Inflammatory macrophage (primary cell): Measurements from ENCODE around the gene PRF1.

ENCODE experiments used
- DNase-seq, 2 donors: peaks; one replicate each; pipeline ENCODE4 v3.0.0-alpha.2; 2020 to 2022

Gene PRF1

DNA sequence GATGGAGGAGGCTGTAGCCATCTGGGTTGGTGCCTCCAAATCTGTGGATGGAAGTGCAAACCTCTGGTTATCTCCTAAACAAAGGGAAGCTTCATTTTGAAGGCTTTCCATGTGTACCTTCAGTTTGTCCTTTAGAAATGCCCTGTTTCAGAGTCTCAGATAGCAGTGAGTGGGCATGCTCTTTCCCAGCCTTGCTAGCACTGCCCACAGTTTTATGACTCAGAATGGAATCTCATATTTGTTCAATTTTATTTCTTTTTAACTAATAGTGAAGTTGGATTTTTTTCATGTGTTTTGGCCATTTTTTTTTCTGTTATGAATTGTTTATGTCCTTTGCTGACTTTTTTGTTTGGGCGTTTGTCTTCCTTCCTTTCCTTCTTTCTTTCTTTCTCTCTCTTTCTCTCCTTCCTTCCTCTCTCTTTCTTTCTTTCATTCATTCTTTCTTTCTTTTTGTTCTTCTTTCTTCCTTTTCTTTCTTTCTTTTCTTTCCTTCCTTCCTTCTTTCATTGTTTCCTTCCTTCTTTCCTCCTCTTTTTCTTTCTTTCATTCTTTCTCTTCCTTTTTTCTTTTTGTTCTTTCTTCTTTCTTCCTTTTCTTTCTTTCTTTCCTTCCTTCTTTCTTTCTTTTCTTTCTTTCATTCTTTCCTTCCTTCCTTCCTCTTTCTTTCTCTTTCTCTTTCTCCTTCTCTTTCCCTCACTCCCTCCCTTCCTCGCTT is 25.6 kb downstream of the PRF1 start:
- peak; percentile 19 to 31 for DNase-seq

DNA sequence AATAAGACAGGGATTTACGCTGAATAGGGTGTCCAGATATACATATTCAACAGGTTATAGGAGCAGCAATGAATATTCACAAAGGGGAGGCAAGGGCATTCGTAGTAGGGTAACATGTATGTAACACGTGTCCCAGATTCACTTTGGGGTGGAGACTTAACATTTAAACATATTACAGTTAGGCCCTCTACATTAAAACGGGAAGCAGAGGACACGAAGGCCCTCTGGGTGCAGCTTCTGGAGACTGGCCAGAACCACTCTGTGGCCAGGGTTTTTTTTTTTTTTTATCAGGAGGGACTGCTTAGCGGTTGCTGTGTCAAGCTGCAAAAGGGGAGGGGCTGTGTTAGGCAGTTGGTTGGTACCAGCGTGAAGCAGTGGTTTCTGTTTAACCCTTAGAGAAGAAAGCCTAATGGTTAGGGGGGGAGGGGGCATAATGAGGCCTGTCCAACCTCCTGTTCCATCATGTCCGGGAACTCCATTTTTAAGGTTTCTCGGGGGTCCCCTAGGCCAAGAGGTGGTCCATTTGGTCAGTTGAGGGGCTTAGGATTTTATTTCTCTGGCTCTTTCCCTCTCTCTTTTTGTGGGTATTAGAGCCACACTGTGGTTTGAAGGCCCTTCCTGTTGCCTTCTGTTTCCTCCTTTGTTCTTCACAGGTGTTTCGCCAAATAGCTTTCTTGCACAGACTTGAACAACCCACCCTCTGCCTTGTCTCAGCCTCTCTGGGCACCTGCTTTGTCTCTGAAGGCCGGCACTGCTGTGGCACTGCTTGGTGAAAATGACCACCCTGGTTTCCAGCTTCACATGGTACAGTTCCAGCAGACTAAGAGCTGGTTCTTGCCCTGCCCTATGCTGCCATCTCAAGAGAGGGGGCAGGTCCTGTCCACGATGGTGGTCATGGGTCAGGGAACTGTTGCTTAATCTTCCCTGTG is 26.4 kb downstream of the PRF1 start:
- peak; percentile 73 to 94 for DNase-seq

DNA sequence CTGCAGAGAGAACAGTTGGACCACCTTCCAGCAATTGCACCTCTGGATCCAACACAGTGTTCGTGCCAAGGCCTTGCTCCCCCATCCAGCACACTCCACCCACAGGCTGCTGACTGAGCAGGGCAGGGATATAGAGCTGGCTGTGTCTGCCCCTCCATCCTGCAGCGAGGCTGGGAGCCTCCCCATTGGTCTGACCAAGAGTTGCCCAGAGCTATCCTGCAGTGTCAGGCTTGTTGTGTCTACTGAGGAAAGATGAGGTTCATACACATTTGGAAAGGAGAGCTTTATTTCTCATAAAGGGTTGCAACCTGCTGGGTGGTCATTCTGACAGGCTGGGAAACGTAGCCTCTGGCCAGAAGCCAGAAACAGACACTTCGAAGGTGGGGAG is 27.1 kb downstream of the PRF1 start:
- no peak for DNase-seq

DNA sequence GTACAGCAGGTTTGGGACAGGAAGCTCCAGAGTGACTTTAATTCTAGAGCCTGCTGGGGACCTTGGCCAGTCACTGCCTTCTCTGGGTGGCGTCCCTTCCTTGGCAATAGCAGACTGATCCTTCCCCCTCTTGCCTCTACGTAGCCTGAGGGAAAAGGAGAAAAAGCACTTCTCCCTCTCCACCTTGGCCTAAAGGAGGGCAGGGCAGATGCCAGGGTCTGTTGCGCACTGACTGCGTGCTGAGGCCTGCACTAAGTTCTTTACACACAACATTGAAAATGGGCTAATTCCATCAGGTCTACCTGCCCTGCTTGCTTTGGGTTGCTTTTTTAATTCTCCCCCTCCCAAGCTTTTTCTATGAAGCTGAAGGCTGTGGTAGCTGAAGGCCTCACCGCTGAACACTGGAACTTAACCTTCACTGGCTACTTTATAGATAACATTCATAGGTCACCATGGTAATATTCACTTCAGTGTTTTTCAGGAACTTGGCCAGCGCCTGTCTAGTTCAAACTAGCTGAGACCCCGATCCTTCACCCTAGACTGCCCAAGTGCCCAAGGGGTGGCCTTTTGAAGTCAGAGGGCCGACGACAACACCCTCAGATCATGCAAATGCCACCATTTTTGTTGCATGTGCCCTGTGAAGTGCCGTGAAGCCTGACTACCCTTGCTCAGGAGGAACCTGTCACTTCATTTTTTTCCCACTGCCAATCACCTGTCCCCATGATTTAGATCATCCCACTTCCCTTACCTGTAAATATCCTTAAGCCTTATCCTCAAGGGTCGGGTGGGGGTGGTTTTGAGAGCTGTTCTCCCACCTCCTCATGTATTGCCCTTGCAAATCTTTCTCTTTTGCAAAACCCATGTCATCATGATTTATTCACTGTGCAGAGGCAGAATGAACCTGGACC is 28.7 kb downstream of the PRF1 start:
- DNase-seq, result no peak

DNA sequence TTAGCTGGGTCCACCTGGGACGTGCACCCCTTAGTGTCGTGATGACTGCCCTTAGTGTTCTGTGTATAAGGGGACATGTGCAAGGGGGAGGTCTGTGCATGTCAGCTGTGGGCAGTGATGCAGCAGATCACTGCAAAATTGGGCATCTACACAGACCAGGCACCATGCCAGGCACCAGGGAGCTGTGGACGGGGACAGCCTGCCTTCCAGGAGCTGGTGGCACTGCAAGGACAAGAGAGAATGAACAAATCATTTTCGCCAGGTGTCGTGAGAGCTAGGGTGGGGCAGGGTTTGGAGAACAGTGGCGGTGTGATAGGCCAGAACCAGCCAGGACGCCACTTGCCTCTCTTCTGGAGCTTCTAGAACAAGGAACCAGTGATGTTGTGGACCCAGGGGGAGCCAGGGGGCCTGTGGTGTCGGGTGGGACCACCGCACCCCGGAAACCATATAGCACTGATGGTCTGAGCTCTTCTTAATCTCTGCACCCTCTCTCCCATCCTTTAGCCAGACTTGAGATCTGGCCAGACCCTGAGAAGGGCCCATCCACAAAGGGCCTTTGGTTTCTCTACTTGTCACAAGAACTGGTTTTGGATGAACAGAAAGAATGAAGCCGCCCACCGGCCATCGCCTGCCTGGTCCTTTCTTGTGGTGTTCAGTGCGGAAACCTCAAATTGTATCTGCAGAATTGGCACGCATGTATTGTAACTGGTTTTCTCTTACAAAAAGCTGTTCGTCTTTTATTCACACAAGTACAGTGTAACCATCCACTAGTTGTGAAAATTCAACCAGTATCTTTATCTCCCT is 30.7 kb downstream of the PRF1 start:
- DNase-seq, result no peak

DNA sequence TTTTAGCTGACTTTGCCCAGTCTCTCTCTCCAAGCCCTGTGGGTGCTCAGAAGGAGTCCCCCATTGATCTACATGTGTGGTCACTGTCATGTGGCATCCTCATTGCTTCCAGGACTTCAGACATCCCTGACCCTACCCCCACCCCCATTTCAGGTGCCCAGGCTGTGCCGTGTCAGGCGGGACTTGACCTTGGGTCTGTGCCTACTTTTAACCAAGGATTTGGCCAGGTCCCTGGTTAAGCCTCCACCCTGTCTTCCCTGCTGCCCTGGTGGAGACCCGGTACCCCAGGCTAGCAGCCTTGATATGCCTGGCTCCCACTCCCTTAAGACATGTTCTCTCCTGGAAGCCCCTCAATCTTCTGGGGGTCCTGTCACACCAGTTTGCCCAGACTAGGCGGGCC is 31.3 kb downstream of the PRF1 start:
- DNase-seq, result no peak

DNA sequence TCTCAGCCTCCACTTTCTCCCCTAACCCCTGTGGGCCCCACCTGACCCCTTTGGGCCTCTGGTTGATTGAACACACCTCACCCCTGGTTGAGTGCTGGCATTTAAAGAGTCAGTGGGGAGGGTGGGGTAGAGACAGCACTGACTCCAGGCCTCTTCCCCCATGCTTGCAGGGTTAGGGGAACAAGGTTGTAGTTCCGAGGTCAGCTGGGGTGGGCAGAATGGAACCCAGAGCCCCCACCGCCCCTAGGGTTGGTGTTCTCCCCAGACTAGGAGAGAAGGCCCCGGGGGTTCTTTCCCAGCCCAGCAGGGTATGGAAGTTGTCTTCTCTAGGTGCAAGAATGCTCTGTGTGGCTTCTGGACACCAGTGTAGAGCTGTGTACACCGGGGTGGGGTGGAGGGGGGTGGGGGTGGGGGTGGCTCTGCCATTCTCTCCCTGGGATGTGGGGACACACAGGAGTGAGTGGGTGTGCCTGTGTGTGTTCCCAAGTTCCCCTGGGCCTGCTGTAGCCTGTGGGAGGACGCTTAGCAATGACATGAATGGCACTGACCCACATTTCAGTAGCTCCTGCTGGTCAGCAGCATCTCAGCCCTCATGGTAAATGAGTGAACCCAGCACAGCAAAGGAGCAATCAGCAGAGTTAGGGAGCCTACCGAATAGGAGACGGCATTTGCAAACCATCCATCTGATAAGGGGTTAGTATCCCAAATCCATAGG is 33.6 kb downstream of the PRF1 start:
- DNase-seq, result peak in 1 of 2 donors; percentile 34

DNA sequence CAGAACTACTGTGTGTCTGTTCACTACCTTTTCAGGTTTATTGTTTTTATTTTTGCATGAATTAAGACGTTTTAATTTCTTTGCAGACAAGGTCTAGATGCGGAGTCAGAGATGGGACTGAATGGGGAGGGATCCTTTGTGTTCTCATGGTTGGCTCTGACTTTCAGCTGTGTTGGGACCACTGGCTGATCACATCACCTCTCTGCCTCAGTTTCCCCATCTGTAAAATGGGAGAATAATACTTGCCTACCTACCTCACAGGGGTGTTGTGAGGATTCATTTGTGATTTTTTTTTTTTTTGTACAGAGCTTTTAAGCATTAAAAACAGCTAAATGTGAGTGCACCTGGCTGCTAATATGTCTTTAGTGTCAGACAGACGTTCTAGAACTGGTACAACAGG is 34.4 kb downstream of the PRF1 start:
- no peak for DNase-seq

DNA sequence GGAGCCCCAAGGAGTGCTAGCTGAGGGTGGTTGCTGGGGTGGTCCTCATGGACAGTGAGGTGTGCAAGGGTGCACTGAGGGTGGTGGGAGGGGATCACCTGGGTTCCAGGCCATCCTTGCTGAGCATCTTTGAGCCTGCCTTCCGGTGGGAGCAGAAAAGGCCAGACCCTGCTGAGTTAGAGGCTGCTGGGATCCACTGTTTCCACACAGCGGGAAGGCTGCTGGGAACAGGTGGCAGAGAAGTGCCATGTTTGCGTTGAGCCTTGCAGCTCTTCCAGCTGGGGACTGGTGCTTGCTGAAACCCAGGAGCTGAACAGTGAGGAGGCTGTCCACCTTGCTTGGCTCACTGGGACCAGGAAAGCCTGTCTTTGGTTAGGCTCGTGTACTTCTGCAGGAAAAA is 34.9 kb downstream of the PRF1 start:
- no peak for DNase-seq

DNA sequence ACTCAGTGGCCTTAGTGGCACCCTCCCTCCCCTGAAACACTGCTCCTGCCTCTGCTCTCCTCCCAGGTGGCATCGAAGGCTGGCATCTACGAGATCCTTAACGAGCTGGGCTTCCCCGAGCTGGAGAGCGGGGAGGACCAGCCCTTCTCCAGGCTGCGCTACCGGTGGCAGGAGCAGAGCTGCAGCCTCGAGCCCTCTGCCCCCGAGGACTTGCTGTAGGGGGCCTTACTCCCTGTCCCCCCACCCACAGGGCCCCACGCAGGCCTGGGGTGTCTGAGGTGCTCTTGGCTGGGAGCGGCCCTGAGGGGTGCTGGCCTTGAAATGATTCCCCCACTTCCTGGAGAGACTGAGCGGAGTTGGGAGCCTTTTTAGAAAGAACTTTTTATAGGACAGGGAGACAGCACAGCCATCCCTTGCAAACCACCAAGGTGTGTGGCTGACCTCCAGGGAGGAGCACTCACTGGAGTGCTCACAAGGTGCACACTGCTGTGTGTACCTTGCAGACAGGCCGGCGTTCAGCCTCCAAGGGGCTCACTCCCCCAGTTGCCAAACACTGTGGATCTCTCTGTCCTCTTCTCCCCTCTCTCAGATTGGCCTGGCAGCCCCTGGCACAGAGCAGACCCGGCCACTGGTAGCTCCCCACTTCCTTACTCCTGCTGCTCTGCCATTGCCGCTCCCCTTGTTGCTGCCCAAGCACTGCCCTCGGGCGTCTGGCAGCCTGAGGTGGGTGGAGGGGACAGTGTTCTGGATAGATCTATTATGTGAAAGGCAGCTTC is 35.8 kb downstream of the PRF1 start:
- no peak for DNase-seq

DNA sequence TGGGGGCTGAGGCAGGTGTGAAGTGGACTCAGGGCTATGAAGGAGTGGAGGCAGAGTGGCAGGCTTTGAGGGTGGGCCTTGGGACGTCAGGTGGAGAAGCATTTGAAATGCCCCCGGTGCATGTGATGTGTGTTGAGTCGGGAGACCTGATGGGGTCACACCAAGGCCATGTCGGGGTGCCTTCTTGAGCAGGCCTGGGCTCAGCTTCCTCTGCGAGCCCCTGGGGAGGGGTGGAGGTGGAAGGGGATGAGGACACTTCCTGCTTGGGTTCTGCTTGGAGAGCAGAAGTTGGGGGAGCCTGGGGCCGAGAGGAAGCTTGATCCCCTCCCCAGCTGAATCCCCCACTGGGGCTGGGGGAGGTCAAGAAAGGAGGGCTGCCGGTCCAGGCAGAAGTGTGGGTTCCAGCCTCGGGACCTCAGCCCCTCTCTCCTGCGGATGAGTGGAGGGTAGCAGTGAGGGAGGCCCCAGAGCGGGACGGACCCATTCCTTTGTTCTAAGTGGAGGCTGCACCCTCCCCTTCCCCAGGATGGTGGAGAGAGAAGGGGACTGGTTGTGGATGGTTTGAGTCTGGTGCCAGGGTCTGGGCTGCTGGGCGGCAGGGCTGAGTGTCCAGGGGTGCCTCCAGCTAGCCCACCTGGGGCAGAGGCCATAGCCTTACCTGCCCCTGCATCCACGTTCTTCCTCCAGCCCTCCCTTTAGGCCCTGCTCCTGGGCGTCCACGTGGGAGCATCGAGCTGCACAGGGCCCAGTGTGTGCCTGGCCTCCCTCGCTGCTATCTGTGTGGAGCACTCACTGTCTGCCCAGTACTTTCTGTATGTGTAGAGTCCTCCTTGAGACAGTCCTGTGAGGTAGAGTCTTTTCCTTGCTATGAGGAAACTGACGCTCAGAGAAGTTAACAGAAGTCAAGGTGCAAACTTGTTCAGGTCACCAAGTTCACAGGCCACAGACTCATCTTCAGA is 36.7 kb downstream of the PRF1 start:
- peak; percentile 40 to 44 for DNase-seq

DNA sequence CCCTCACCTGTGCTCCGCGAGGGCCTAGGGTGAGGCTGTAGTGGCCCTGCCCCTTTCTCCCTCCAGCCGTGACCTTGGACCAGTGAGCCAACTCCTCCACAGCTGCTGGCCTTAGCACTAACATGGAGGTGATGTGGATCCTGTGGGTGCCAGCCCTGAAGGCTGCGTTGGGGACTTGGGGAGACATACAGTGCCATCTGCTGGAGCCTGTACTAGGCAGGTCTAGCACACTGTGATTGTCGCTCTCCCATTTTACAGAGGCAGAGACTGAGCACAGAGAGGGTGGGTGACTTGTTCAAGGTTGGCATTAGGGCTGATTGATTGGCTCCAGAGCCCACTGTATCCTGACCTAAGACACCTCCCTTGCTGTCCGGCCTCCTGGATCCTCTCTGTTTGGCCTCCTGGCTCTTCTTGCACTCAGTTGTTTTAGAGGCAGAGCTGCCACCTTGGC is 37.6 kb downstream of the PRF1 start:
- peak in 1 of 2 donors; percentile 14 for DNase-seq

DNA sequence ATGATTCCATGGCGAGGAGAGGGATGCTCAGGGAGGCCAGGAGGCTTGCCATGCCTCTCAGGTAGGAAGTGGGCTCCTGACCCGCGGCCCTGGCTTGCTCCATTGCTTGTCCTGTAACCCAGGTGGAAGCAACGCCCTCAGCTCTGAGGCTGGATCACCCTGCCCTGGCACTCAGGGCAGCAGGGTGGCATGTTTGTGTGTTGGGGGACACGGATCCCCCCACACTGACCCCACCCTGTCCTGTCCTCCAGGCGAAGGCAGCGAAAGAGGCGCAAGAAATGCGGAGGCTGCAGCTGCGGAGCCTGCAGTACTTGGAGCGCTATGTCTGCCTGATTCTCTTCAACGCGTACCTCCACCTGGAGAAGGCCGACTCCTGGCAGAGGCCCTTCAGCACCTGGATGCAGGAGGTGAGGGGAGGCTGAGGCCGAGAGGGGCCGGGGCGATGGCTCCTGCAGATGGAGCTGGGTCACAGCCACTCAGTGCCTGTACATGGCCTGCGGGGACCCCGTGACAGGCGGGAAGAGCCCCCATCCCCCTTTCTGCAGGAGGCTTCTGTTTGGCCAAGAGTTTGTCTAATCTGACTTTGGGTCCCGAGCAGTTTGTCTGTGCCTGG is 38.3 kb downstream of the PRF1 start:
- DNase-seq, result no peak

DNA sequence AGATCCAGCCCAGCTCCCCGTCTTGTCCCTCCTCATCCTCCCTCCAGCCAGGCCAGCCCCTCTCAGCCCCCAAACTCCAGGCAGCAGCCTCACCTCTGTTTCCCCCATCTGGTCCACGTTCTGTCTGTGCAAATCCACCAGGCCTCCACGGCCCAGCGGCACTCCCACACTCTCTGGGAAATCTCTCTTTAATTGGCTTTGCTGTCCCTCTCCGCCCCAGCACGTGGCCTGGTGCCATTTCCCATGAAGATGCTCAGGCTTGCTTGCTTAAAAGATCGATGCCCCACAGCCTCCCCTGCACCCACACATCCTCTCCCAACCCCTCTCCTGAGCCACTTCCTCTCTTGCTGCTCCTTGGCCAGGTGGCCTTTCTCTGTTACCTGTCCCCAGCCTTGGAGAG is 39.3 kb downstream of the PRF1 start:
- no peak for DNase-seq

DNA sequence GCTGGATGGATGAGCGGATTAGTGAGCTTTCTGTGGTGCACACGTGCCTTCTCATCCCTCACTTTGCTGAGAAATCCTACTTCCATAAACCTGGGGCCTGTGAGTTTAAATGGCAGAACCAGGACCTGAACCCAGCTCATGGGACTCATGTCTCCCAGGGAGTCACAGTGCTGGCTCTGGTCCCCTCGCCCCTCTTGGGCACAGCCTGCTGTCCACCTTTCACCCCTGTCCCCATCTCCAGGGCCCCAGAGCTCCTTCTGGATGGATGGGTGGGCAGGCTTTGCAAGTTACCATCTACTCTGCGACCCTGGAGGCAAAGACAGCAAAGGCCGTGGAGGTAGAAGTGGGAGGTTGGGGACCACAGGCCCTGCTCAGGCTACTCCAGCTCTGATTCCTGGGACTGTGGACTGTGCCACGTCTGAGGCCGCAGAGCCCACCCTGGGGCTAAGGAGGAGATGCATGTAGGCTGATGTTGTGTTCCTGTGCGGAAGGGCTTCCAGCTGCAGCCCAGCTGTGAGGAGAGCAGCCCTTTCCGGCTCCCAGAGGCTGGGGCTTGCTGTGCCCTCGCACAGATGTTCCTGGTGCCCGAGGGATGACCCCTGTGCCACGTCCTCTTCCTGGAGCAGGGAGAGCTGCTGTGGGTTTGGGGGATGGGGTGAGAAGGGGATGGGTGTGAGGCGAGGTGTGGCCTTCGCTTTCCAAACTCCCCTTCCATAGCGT is 40.3 kb downstream of the PRF1 start:
- DNase-seq, result no peak

DNA sequence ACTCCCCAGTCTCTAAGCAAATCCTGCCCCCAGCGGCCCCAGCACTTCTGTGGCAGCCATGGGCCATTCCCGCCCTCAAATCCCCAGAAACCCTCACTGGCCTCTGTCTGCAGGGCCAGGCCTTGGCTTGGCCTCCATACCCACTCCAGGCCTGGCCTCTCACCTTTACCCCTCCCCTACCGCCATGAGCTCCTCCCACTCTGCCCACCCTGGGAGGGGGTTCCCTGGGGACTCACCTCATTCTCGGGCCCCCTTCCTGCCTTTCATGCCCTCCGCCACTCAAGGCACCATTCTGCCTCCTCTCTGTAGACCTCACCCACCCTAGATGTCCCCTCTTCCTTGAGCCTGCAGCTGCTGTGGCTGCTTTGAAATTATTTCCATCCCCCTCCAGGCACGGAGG is 41.0 kb downstream of the PRF1 start:
- no peak for DNase-seq

DNA sequence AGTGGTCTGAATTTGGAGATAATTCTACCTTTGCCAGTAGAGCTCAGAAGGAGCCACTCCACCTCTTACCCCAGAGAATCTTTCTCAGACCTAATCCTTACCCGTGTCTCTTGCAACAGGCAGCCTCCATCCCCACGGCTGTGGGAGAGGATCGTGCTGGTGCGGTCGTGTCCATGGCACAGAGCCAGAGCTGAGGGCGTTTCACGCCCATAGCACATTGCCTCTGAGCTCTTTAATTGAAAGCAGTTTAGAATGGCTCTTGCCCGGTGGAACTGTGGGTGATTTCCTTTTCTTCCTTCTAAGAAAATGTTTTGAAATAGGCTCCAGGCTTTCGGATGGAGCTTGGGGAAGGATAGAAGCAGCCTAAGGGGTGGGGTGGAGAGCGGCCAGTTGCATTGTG is 41.5 kb downstream of the PRF1 start:
- DNase-seq, result peak; percentile 94 to 95

DNA sequence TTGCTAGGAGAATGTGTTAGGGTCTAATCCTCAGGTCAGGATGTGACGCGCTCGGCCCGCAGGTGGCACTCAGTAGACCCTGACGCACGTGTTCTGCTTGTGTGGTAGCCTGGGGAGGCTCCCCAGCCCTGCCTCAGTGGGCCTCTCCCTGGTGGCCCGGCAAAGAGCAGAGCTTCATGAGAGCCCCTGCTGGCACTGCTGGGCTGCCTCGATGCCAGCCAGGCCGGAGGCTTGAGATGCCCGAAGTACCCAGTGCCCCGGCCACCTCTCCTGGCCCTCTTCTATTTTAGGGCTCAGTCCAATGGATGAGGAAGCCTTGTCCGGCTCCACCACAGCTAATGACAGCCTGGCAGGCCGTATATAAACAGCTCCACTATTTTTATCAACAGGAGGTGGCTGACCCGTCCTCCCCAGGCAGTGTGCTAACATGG is 42.0 kb downstream of the PRF1 start:
- DNase-seq, result no peak
